ENCODE results near the gene ATP6V0E2. TPM values are rescaled to one million over a fixed set of nuclear protein-coding genes. Genes with fewer than 3 reads are reported as not detected.
A peak's percentile ranks its signal among the peaks of the same experiment; 100 is the strongest.

ATP6V0E2 gene
- total RNA-seq, 1 experiment from 2014 or later: 19.0 TPM

- H3K79me2 ChIP-seq (ENCODE audit: insufficient read depth, low read length): no peaks in the 10 kb centered on the region
- peak; percentile 23 for DNase-seq
- no peak overlapping the region for H2BK120ac ChIP-seq (ENCODE audit: low read depth, low read length, poor library complexity, severe bottlenecking)
- no peak overlapping the region for H4K8ac ChIP-seq (replicated peaks; ENCODE audit: insufficient read length, low read depth, low read length)
- H3K9ac ChIP-seq (ENCODE audit: extremely low read depth, insufficient read length, low read length): no peak overlapping the region
- no peak overlapping the region for H4K91ac ChIP-seq (ENCODE audit: insufficient read length, low read depth, low read length)
- Mint-ChIP-seq H3K27me3 (ENCODE audit: low read depth) (peaks cover 31% of the 10 kb centered on the region), H3K27ac (no peak overlapping the region; a peak in 2 of 7 replicates), H3K4me1 (peaks cover 14 to 15% of the 10 kb centered on the region in 2 experiments), H3K4me3 (no peak overlapping the region), H3K36me3 (ENCODE audit: insufficient read depth in 1 of 3, low read depth in 3 of 3) (no peaks in the 10 kb centered on the region; a peak in 1 of 7 replicates), H3K9me3 (no peaks in the 10 kb centered on the region)
- H4K20me1 ChIP-seq (ENCODE audit: control insufficient read depth, insufficient read depth, insufficient read length): no peaks in the 10 kb centered on the region
- no peak overlapping the region for H2BK15ac ChIP-seq (ENCODE audit: low read depth, low read length)
- H2BK12ac ChIP-seq (ENCODE audit: insufficient read length, low read depth, low read length): no peak overlapping the region
- WGBS (ENCODE audit: extremely low coverage, insufficient read length, low lambda C conversion rate): no CpG with 5 or more reads among the region's 16 CpGs
- H3K4ac ChIP-seq (ENCODE audit: low read depth, low read length): no peak overlapping the region
- H3K27ac ChIP-seq (ENCODE audit: insufficient read length, low read depth, low read length): no peak overlapping the region
- H3K23me2 ChIP-seq (ENCODE audit: insufficient read length, low read depth, low read length, poor library complexity, severe bottlenecking): no peaks in the 10 kb centered on the region
- H3K4me1 ChIP-seq (ENCODE audit: insufficient read depth, low read length): no peaks in the 10 kb centered on the region
- TF ChIP-seq CTCF (conservative IDR thresholded peaks at IDR 0.05): no peak
- H3K27me3 ChIP-seq (ENCODE audit: insufficient read depth, low read length): no peaks in the 10 kb centered on the region
- H3K18ac ChIP-seq (ENCODE audit: insufficient read length, low read depth, low read length): no peak overlapping the region
- H3K14ac ChIP-seq (ENCODE audit: insufficient read depth, low read length): no peak overlapping the region
- no peaks in the 10 kb centered on the region for H3K79me1 ChIP-seq (ENCODE audit: insufficient read depth, low read depth, low read length, poor library complexity, severe bottlenecking)
- no peak overlapping the region for H3T11ph ChIP-seq (ENCODE audit: low read length)
- H2BK20ac ChIP-seq (ENCODE audit: low read depth, low read length, poor library complexity, severe bottlenecking): no peak overlapping the region
- no peak overlapping the region for H2AFZ ChIP-seq (ENCODE audit: low read length)
- H3K23ac ChIP-seq (ENCODE audit: insufficient read length, low read depth, low read length): no peak overlapping the region
- H4K5ac ChIP-seq (ENCODE audit: insufficient read length, low read depth, low read length): no peak overlapping the region
- no peaks in the 10 kb centered on the region for H3K9me3 ChIP-seq (ENCODE audit: control insufficient read depth, low read depth, low read length)
- no peak overlapping the region for H2BK5ac ChIP-seq (ENCODE audit: insufficient read length, low read length)
- H3K56ac ChIP-seq (ENCODE audit: insufficient read length, low read depth, low read length): no peak overlapping the region
- H3K4me2 ChIP-seq (ENCODE audit: insufficient read depth, insufficient read length, low read length): no peak overlapping the region
- no peak overlapping the region for H2AK5ac ChIP-seq (ENCODE audit: insufficient read length, low read length)
These were observed 6.2 kb downstream of the ATP6V0E2 start for GRCh38 chr7:149879766-149880637.
